GM19351 (cell line): ENCODE measurements around the gene NAA80.
"Not testable (repeated sequence)": the region's sequence is repeated elsewhere in the genome, so short reads cannot be mapped to it uniquely, and the experiment has no call there.

Source experiments
- ATAC-seq: cut with Tn5 transposase; IDR thresholded peaks from one replicate; pipeline ENCODE4 v1.9.1; 2021; ENCODE audit warnings: mild to moderate bottlenecking, moderate library complexity; ENCODE audit not compliant: unreplicated experiment

The NAA80 gene

GRCh38 chr3:50272911-50273688, 26.1 kb downstream of the NAA80 start:
- ATAC-seq: peak; percentile 82

DNA sequence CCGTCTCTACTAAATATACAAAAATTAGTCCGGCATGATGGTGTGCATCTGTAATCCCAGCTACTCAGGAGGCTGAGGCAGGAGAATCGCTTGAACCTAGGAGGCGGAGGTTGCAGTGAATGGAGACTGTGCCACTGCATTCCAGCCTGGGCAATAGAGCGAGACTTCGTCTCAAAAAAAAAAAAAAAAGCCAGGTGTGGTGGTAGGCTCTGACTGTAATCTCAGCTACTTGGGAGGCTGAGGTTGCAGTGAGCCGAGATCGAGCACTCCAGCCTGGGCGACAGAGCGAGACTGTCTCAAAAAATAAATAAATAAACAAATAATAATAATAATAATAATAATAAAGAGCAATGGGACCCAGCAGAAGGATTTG, 26.7 kb downstream of the NAA80 start:
- not testable (repeated sequence) for ATAC-seq

GRCh38 chr3:50271314-50271936, 27.8 kb downstream of the NAA80 start:
- ATAC-seq: no peak

GRCh38 chr3:50270422-50271224, 28.6 kb downstream of the NAA80 start:
- no peak for ATAC-seq

GRCh38 chr3:50269977-50270413, 29.2 kb downstream of the NAA80 start:
- no peak for ATAC-seq

GRCh38 chr3:50269460-50269859, 29.7 kb downstream of the NAA80 start:
- ATAC-seq: no peak

- no peak for ATAC-seq
Observed at GRCh38 chr3:50268703-50269451, 30.3 kb downstream of the NAA80 start, which contains the start of gene SEMA3B. TSS of gene SEMA3B (plus strand) at chr3:50269147. CDS start at chr3:50269241, 94 bp downstream.

DNA sequence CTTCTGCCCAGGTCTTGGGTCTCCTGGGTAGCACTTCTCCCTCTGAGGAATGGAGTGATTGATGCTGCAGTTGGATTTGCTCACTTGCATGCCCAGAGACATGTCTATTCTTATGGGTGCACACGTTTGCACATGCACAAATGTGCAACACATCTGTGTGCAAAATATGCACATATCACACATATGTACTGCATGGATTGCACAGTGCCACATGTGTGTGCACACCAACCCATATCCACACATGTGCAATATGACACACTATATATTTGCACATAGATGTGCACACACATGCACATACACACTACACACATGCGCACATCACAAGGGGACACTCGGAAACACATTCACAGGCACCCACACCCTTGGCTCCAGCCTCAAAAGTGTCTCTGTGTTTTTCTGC, 30.9 kb downstream of the NAA80 start:
- ATAC-seq: no peak

GRCh38 chr3:50267280-50267913, 31.8 kb downstream of the NAA80 start:
- ATAC-seq: no peak

DNA sequence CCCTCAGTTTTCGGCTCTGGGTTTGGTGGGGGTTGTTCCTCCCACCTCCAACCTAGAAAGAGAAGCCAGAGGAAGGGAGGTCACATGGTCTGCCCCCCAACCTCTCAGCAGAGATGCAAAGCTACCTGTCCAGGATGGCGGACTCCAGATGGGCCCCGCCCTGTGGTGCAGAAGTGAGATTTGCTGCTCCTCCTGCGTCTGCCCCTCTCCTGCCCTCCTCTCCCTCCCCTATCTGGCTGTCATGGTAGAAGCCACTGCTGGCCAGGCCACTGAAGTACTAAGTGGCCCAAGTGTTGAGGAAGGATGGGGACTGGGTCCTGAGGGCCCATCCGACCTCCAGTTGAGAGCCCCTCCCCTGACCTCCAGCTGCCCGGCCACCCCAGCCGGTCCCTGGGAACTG, 32.4 kb downstream of the NAA80 start:
- no peak for ATAC-seq

DNA sequence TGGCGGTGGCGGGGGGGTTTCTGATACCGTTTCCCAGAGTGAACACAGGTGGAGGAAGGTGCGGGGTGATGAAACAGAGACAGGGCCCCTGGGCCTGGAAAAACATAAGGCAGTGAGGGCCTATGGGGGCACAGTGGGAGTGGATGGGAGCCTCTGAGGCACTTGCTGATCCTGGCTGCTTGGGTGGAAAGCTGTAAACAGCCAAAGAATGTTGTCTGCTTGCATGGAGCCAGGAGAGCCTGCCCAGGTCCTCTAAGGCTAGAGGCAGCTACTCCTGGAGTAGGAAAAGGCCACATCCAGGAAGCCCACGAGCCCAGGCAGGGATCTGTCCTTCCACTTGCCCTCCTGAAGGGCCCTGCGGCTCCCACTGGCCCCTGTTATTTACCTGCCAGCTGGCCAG, 33.2 kb downstream of the NAA80 start:
- ATAC-seq: no peak

DNA sequence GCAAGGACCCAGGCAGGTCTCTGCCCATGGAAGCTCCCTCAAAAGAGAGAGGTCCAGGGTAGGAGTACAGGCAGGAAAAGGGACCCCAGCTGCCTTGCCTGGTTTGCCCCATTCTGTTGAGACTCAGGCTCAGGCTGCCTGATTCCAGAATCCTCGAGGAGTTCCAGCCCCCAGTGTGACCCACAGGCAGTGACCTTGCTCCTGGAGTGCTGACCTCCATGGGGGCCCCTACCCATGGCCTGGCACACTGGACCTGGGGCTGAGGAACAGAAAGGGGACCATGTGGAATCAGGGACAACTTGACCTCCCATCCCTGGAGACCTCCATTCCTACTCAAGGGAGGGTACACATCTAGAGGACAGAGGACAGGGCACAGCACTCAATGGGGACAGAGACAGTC, 33.6 kb downstream of the NAA80 start:
- no peak for ATAC-seq

DNA sequence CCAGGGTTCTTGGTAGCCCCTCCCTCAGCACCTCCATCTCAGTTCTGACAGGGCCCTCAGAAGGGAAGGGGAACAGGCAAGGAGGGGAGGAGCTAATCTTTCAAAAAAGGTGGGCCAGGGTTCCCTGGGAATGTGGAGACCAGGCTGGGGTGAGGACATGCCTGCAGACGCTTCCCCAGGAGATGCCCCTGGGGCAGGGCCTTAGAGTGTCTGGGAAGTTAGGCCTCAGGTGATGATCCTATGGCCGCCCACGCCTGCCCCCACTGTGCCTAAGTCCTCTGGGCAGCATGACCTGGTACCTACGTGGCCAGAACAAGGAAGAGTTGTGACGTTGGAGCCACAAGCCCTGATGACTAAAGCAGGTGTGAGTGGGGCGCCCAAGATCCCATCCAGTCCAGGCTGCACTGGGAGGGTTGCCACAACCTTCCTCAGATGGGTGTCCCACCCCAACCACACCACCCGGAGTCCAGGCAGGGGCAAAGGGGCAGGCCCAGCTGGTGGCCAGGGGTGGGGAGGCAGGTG, 34.2 kb downstream of the NAA80 start:
- ATAC-seq: no peak

- ATAC-seq: no peak
Observed at GRCh38 chr3:50264383-50264963, 34.7 kb downstream of the NAA80 start.

DNA sequence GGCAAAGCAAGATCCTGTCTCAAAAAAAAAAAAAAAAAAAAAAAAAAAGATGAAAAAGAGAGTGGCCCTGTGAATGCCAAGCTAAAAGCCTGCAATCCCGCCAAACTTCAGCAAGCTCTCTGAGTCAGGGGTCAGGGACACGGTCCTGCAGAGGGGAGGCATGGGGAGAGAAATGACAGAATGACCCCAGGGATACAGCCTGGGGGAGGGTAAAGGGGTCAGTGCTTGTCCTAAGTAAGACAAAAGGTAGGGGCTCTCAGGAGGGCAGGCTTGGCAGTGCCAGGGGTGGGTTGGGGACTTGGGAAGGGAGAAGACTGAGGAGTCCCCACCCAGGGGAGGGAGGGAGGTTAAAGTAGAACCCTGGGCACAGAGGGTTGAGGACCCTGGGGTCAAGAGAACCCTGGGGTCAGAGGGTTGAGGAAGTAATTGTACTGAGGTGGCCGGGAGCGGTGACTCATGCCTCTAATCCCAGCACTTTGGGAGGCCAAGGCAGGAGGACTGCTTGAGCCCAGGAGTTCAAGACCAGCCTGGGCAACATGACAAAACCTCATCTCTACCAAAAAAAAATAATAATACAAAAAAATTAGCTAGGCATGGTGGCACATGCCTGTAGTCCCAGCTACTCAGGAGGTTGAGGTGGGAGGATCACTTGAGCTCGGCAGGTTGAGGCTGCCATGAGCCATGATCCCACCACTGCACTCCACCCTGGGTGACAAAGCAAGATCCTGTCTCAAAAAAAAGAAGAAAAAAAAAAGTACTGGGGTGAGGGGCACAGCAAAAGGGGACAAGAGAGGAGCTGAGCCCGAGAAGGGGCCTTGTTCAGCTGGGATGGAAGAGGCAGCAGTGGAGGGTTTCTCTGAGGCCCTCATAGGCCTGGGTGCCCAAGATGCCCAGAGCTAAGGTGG, 35.5 kb downstream of the NAA80 start:
- ATAC-seq: no peak

GRCh38 chr3:50262778-50263177, 36.4 kb downstream of the NAA80 start:
- ATAC-seq: no peak

DNA sequence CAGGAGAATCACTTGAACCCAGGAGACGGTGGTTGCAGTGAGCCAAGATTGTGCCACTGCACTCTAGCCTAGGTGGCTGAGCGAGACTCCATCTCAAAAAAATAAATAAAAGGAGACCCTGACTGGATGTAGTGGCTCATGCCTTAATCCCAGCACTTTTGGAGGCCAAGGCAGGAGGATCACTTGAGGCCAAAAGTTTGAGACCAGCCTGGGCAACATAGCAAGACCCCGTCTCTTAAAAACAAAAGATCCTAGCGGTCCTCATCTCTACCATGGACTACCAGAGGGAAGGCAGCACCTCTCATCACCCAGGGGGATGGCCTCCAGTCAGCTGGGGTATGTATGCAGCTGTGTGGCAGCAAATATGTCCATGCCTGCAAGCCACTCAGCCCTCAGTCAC, 37.0 kb downstream of the NAA80 start:
- not testable (repeated sequence) for ATAC-seq

DNA sequence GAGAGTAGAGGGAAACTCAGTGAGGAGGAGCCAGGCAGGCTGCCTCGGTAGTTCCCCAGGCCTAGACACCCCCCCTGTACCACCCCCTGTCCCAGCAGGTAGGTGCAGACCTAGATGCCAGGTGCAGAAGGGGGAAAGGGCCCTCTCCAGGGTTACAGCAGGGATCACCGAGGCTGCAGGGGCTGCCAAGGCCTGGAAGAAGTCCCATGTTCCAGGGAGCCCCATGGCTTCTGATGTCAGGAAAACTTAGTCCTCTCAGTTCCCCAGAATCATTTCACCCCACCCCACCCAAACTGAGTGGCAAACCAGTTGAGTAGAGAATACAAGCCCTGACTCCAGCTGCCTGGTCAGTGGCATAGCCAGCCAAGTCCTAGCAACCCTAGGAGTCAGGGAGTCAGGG, 37.7 kb downstream of the NAA80 start:
- no peak for ATAC-seq

GRCh38 chr3:50260942-50261441, 38.2 kb downstream of the NAA80 start:
- ATAC-seq: no peak
